SK-N-SH (cell line): Measurements from ENCODE around the gene MRPS11. TPM values are rescaled to one million over a fixed set of nuclear protein-coding genes. Genes with fewer than 3 reads are reported as not detected.

Experiments used
- CTCF ChIA-PET: fragments of 300-600, 350-600 bp; formaldehyde crosslinking; extraction: SDS; loops from one replicate; lab custom pipeline; 2021; lab: Yijun Ruan, JAX
- POLR2A ChIA-PET: fragments of 350-600 bp; sonication (Branson Sonifier 250); formaldehyde crosslinking; extraction: SDS; loops from one replicate; lab custom pipeline; 2020; ENCODE audit warnings: antibody characterized with exemption, inconsistent platforms; lab: Yijun Ruan, JAX
- DNase-seq: peaks from one replicate; pipeline ENCODE4 v3.0.0; 2012
- H2AFZ ChIP-seq: fragments of 200-600 bp; sonication (generic); 2 replicates; pipeline ENCODE4 v1.8.1; 2016; ENCODE audit warnings: antibody characterized with exemption, mild to moderate bottlenecking, low read depth
- H3F3A ChIP-seq: fragments of 200-600 bp; sonication (generic); replicated peaks from 2 replicates; pipeline ENCODE3; 2016; ENCODE audit warnings: antibody characterized with exemption, mild to moderate bottlenecking; ENCODE audit not compliant: insufficient read depth
- H3K27ac ChIP-seq, 2 experiments: fragments of 200-500 bp in 1 of 2; fragments of 200-600 bp in 1 of 2; sonication (Bioruptor generic) in 1 of 2; sonication (generic), shearing (Covaris generic) in 1 of 2; 2 replicates each; pipeline versions ENCODE4 v1.5.1 to v1.6.1; 2014 to 2016; ENCODE audit warnings: low read depth in 2 of 2, inconsistent platforms in 1 of 2, low read length in 1 of 2, mild to moderate bottlenecking in 1 of 2, mixed read lengths in 1 of 2
- H3K27me3 ChIP-seq: fragments of 200-600 bp; sonication (generic), shearing (Covaris generic); 2 replicates; pipeline ENCODE4 v1.6.1; 2016; ENCODE audit warnings: mixed run types; ENCODE audit not compliant: insufficient read depth
- H3K36me3 ChIP-seq, 2 experiments: fragments of 200-500 bp in 1 of 2; fragments of 200-600 bp in 1 of 2; sonication (Bioruptor generic) in 1 of 2; sonication (generic) in 1 of 2; replicated peaks in 1 of 2; 2 replicates each; pipeline versions ENCODE3 to v1.5.1; 2014 to 2016; ENCODE audit warnings: low read length in 1 of 2, mild to moderate bottlenecking in 1 of 2; ENCODE audit not compliant: insufficient read depth in 2 of 2, control insufficient read depth in 1 of 2
- H3K4me1 ChIP-seq, 2 experiments: fragments of 200-500 bp in 1 of 2; fragments of 200-600 bp in 1 of 2; sonication (Bioruptor generic) in 1 of 2; sonication (generic), shearing (Covaris generic) in 1 of 2; 2 replicates each; pipeline versions ENCODE4 v1.5.1 to v1.6.1; 2014 to 2016; ENCODE audit warnings: low read depth in 1 of 2, low read length in 1 of 2, mixed run types in 1 of 2; ENCODE audit not compliant: insufficient read depth in 2 of 2, control insufficient read depth in 1 of 2
- H3K4me2 ChIP-seq: fragments of 200-600 bp; sonication (generic), shearing (Covaris generic); 2 replicates; pipeline ENCODE4 v1.6.1; 2017; ENCODE audit warnings: mixed run types
- H3K4me3 ChIP-seq, 2 experiments: fragments of 200-500 bp in 1 of 2; fragments of 200-600 bp in 1 of 2; sonication (Bioruptor generic) in 1 of 2; sonication (generic), shearing (Covaris generic) in 1 of 2; 2 replicates each; pipeline versions ENCODE4 v1.5.1 to v1.8.1; 2014 to 2016; ENCODE audit warnings: low read depth in 2 of 2, inconsistent platforms in 1 of 2, low read length in 1 of 2, mild to moderate bottlenecking in 1 of 2, mixed read lengths in 1 of 2, moderate library complexity in 1 of 2
- H3K79me2 ChIP-seq: fragments of 200-600 bp; sonication (generic); 2 replicates; pipeline ENCODE4 v1.8.1; 2017; ENCODE audit warnings: mild to moderate bottlenecking; ENCODE audit not compliant: insufficient read depth
- H3K9ac ChIP-seq: fragments of 200-600 bp; sonication (generic); 2 replicates; pipeline ENCODE4 v1.6.1; 2017; ENCODE audit warnings: mixed run types
- H3K9me2 ChIP-seq: fragments of 200-600 bp; sonication (generic); 2 replicates; pipeline ENCODE4 v1.6.1; 2017; ENCODE audit warnings: mixed run types
- H3K9me3 ChIP-seq: fragments of 200-600 bp; sonication (generic); 2 replicates; pipeline ENCODE4 v1.6.1; 2017; ENCODE audit warnings: mixed run types, mild to moderate bottlenecking, moderate library complexity
- H4K20me1 ChIP-seq: fragments of 200-600 bp; sonication (generic); 2 replicates; pipeline ENCODE4 v1.6.1; 2017; ENCODE audit warnings: mild to moderate bottlenecking, mixed run types; ENCODE audit not compliant: insufficient read depth
- FOSL2 ChIP-seq: IDR thresholded peaks from 2 replicates; pipeline ENCODE4 v1.4.0; 2012; ENCODE audit warnings: low read depth, mild to moderate bottlenecking, moderate library complexity, borderline replicate concordance
- FOXM1 ChIP-seq: IDR thresholded peaks from 2 replicates; pipeline ENCODE4 v1.4.0; 2012; ENCODE audit warnings: low read depth, mild to moderate bottlenecking
- GABPA ChIP-seq: IDR thresholded peaks from 2 replicates; pipeline ENCODE4 v1.4.0; 2012; ENCODE audit warnings: low read depth, mild to moderate bottlenecking
- POLR2AphosphoS5 ChIP-seq: IDR thresholded peaks from 2 replicates; pipeline ENCODE4 v1.6.1; 2012; ENCODE audit warnings: low read depth, low read length
- SMC3 ChIP-seq: IDR thresholded peaks from 2 replicates; pipeline ENCODE4 v1.6.1; 2012; ENCODE audit warnings: low read depth, low read length, improper control_type of control experiment
- TAF1 ChIP-seq: IDR thresholded peaks from 2 replicates; pipeline ENCODE4 v1.6.1; 2012; ENCODE audit warnings: low read depth, mild to moderate bottlenecking, low read length, moderate library complexity, borderline replicate concordance
- TCF12 ChIP-seq: IDR thresholded peaks from 2 replicates; pipeline ENCODE4 v1.4.0; 2012
- TEAD4 ChIP-seq: IDR thresholded peaks from 2 replicates; pipeline ENCODE4 v1.4.0; 2012; ENCODE audit warnings: mild to moderate bottlenecking, borderline replicate concordance; ENCODE audit not compliant: insufficient read depth
- YY1 ChIP-seq: IDR thresholded peaks from 2 replicates; pipeline ENCODE4 v1.4.0; 2012; ENCODE audit warnings: low read depth, mild to moderate bottlenecking
- WGBS: methylation state at CpG from one replicate; pipeline ENCODE4 v1.1.6; 2017; ENCODE audit warnings: low lambda C conversion rate; 5-methylcytosine and 5-hydroxymethylcytosine counted together
- polyA plus RNA-seq, 3 experiments: library from polyadenylated mRNA; depleted of rRNA; stranded (reverse); fragments of >200 nt; gene quantifications; 2 replicates each; pipeline ENCODE4 v1.2.3, GENCODE V29; 2012
- TF ChIP-seq, protein P1 (sequence below): IDR thresholded peaks from 2 replicates; pipeline ENCODE4 v1.4.0; 2012; ENCODE audit warnings: low read depth, borderline replicate concordance
- TF ChIP-seq, protein P2 (sequence below): fragments of 200-600 bp; sonication (generic); IDR thresholded peaks from 2 replicates; pipeline ENCODE4 v1.6.1; 2017; ENCODE audit warnings: antibody characterized with exemption, mild to moderate bottlenecking, moderate library complexity
- TF ChIP-seq, protein P3 (sequence below): IDR thresholded peaks from 2 replicates; pipeline ENCODE4 v1.4.0; 2012; ENCODE audit warnings: low read depth, borderline replicate concordance
- TF ChIP-seq, protein P4 (sequence below): IDR thresholded peaks from 2 replicates; pipeline ENCODE4 v1.6.1; 2012; ENCODE audit warnings: mild to moderate bottlenecking, low read depth, low read length, moderate library complexity
- TF ChIP-seq, protein P5 (sequence below): IDR thresholded peaks from 2 replicates; pipeline ENCODE4; 2012

MRPS11 gene
- polyA plus RNA-seq, 1 of the 3 experiments (the other 2 are of a cell fraction) = 101 TPM

DNA sequence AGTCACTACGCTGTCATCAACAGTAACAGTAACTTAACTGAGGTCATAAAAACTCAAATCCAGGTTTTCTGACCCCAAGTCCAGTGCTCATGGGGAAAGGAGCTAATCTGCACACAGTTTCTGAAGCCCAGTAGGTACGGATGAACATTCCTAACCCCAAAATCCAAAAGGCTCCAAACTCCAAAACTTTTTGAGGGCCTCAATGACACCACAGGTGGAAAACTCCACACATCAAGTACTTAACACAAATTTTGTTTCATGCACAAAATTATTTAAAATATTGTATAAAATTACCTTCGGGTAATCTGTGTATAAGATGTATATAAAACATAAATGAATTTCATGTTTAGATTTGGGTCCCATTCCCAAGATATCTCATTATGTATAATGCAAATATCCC lies 10.8 kb upstream of the MRPS11 start:
- Histone ChIP-seq H2AFZ (no peak overlapping the region), H4K20me1 (no peaks in the 10 kb centered on the region), H3K79me2 (no peaks in the 10 kb centered on the region), H3K27ac (no peak overlapping the region), H3K9me2 (no peaks in the 10 kb centered on the region), H3F3A (no peaks in the 10 kb centered on the region), H3K4me2 (no peak overlapping the region), H3K27me3 (no peaks in the 10 kb centered on the region), H3K36me3 (peaks cover 16 to 36% of the 10 kb centered on the region in 2 experiments), H3K9me3 (no peaks in the 10 kb centered on the region), H3K4me1 (peaks cover 0 to 11% of the 10 kb centered on the region in 2 experiments; a peak in 1 of 4 replicates), H3K9ac (no peak overlapping the region), H3K4me3 (no peak overlapping the region)
- TF ChIP-seq YY1 (no peak), GABPA (no peak), TEAD4 (no peak)
- TF ChIP-seq, protein P1, sequence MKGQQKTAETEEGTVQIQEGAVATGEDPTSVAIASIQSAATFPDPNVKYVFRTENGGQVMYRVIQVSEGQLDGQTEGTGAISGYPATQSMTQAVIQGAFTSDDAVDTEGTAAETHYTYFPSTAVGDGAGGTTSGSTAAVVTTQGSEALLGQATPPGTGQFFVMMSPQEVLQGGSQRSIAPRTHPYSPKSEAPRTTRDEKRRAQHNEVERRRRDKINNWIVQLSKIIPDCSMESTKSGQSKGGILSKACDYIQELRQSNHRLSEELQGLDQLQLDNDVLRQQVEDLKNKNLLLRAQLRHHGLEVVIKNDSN = no peak
- TF ChIP-seq, protein P2, sequence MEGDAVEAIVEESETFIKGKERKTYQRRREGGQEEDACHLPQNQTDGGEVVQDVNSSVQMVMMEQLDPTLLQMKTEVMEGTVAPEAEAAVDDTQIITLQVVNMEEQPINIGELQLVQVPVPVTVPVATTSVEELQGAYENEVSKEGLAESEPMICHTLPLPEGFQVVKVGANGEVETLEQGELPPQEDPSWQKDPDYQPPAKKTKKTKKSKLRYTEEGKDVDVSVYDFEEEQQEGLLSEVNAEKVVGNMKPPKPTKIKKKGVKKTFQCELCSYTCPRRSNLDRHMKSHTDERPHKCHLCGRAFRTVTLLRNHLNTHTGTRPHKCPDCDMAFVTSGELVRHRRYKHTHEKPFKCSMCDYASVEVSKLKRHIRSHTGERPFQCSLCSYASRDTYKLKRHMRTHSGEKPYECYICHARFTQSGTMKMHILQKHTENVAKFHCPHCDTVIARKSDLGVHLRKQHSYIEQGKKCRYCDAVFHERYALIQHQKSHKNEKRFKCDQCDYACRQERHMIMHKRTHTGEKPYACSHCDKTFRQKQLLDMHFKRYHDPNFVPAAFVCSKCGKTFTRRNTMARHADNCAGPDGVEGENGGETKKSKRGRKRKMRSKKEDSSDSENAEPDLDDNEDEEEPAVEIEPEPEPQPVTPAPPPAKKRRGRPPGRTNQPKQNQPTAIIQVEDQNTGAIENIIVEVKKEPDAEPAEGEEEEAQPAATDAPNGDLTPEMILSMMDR = no peak
- TF ChIP-seq, protein P3, sequence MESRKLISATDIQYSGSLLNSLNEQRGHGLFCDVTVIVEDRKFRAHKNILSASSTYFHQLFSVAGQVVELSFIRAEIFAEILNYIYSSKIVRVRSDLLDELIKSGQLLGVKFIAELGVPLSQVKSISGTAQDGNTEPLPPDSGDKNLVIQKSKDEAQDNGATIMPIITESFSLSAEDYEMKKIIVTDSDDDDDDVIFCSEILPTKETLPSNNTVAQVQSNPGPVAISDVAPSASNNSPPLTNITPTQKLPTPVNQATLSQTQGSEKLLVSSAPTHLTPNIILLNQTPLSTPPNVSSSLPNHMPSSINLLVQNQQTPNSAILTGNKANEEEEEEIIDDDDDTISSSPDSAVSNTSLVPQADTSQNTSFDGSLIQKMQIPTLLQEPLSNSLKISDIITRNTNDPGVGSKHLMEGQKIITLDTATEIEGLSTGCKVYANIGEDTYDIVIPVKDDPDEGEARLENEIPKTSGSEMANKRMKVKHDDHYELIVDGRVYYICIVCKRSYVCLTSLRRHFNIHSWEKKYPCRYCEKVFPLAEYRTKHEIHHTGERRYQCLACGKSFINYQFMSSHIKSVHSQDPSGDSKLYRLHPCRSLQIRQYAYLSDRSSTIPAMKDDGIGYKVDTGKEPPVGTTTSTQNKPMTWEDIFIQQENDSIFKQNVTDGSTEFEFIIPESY = no peak
- ChIA-PET POLR2A (no interaction called here), CTCF (interaction anchor here (0.7 to 10.3 kb wide), 3 partner anchors 39 to 1541 kb away, joined by 3 to 195 read pairs (median 3); partner anchors contain the start of gene NTRK3)
- WGBS = 94% methylated on average over 3 of the region's 3 CpGs
- DNase-seq = no peak

DNA sequence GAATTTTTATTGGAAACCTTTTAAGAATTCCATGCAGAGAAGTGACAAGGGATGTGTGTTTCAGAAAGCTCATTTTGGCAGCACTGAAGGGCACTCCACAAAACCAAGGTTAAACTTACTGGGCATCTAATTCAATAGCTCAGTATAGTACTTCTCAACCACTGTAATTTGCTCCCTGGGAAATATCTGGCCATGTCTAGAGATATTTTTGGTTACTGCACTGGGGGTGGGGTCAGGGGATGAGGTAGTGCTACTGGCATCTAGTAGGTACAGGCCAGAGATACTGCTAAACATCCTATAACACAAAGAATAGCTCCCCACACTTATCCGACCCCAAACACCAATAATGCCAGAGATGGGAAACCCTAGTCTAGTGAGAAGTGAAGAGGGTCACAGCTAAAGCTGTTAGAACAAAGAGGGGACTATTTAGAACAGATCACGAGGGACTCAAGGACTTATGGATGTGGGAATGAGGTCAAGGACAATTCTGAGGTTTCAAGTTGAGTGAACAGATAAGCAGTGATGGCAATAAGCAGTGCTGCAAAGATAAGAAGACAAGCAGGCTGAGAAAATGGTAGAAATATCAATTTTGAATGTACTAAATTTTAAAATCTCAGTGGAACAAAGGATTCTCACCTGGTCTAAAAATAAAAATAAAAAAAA lies 3.5 kb upstream of the MRPS11 start:
- Histone ChIP-seq H3K4me1 (peaks cover 8 to 17% of the 10 kb centered on the region in 2 experiments; a peak in 3 of 4 replicates), H3K27ac (no peak overlapping the region), H3K4me3 (no peak overlapping the region), H3F3A (peaks cover 9% of the 10 kb centered on the region), H3K79me2 (peaks cover 27% of the 10 kb centered on the region), H2AFZ (no peak overlapping the region), H3K9ac (no peak overlapping the region), H3K27me3 (no peaks in the 10 kb centered on the region), H3K9me2 (no peaks in the 10 kb centered on the region), H3K9me3 (no peaks in the 10 kb centered on the region), H4K20me1 (no peaks in the 10 kb centered on the region), H3K4me2 (no peak overlapping the region), H3K36me3 (peaks cover 21 to 65% of the 10 kb centered on the region in 2 experiments)
- no peak for TF ChIP-seq FOSL2
- no peak for TF ChIP-seq SMC3
- TF ChIP-seq TAF1 = no peak
- no peak for TF ChIP-seq GABPA
- no peak for TF ChIP-seq TCF12
- TF ChIP-seq, protein P4, sequence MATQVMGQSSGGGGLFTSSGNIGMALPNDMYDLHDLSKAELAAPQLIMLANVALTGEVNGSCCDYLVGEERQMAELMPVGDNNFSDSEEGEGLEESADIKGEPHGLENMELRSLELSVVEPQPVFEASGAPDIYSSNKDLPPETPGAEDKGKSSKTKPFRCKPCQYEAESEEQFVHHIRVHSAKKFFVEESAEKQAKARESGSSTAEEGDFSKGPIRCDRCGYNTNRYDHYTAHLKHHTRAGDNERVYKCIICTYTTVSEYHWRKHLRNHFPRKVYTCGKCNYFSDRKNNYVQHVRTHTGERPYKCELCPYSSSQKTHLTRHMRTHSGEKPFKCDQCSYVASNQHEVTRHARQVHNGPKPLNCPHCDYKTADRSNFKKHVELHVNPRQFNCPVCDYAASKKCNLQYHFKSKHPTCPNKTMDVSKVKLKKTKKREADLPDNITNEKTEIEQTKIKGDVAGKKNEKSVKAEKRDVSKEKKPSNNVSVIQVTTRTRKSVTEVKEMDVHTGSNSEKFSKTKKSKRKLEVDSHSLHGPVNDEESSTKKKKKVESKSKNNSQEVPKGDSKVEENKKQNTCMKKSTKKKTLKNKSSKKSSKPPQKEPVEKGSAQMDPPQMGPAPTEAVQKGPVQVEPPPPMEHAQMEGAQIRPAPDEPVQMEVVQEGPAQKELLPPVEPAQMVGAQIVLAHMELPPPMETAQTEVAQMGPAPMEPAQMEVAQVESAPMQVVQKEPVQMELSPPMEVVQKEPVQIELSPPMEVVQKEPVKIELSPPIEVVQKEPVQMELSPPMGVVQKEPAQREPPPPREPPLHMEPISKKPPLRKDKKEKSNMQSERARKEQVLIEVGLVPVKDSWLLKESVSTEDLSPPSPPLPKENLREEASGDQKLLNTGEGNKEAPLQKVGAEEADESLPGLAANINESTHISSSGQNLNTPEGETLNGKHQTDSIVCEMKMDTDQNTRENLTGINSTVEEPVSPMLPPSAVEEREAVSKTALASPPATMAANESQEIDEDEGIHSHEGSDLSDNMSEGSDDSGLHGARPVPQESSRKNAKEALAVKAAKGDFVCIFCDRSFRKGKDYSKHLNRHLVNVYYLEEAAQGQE = no peak
- TF ChIP-seq, protein P5, sequence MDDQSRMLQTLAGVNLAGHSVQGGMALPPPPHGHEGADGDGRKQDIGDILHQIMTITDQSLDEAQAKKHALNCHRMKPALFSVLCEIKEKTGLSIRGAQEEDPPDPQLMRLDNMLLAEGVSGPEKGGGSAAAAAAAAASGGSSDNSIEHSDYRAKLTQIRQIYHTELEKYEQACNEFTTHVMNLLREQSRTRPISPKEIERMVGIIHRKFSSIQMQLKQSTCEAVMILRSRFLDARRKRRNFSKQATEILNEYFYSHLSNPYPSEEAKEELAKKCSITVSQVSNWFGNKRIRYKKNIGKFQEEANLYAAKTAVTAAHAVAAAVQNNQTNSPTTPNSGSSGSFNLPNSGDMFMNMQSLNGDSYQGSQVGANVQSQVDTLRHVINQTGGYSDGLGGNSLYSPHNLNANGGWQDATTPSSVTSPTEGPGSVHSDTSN = no peak
- TF ChIP-seq POLR2AphosphoS5 = no peak
- no peak for TF ChIP-seq FOXM1
- DNase-seq = no peak
- WGBS = 69% methylated on average over 2 of the region's 2 CpGs
- ChIA-PET CTCF (interaction anchor here (0.8 to 5.2 kb wide), 3 partner anchors 10 to 189 kb away, joined by 3 to 31 read pairs (median 4); no protein-coding TSS in a partner anchor), POLR2A (no interaction called here)
